ENCODE results near the gene FBXO34. TPM values are rescaled to one million over a fixed set of nuclear protein-coding genes. Genes with fewer than 3 reads are reported as not detected.

FBXO34 gene
- total and polyA plus RNA-seq, 4 experiments from 2014 or later: 33.8 to 44.1 (median 42.9) TPM

DNA sequence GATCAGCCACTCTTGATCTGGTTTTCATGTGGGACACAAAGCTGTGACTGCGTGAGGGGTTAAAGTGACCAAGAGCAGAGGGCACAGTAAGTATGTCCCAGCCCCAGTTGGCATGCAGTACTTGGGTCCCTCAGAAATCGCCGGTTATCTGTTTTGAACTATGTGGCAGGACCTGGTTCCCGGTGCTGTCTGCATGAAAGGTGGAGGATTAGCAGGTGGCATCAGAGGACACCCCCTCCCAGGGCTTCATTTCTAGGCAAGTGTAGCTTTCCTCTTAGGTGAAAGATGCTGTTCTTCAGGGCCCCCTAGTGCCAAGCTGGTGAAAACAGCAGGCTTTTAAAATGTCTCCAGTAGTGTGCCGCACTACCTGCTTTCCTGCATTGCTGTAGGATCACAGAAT lies 83.3 kb downstream of the FBXO34 start:
- peaks cover 5 to 31% of the 10 kb centered on the region in 2 donors for H3K36me3 Mint-ChIP-seq
- H3K36me3 ChIP-seq (ENCODE audit: insufficient read depth, low read length): peaks cover 12% of the 10 kb centered on the region
- peak overlapping the region; percentile 67 to 92 (median 83) for H3K4me3 Mint-ChIP-seq
- H3K27ac Mint-ChIP-seq: peak overlapping the region; percentile 92 to 98 (median 96)
- intact Hi-C loops (cut with micrococcal nuclease): loop anchor here (1.0 to 5.0 kb wide), 7 partner anchors 21 to 265 kb away; partner anchors contain the start of gene FBXO34
- ChIA-PET POLR2A (ENCODE audit: partially characterized antibody) (interaction anchor here (0.6 to 4.5 kb wide), 13 partner anchors 9 to 141 kb away, joined by 3 to 61 read pairs (median 5); partner anchors contain the start of gene FBXO34), CTCF (ENCODE audit: partially characterized antibody) (interaction anchor here (0.8 to 14.0 kb wide), 42 partner anchors 9 to 252 kb away, joined by 3 to 348 read pairs (median 5); partner anchors contain the start of genes ATG14 and FBXO34)
- H3K27me3 Mint-ChIP-seq: no peaks in the 10 kb centered on the region
- peak overlapping the region; percentile 62 for H3K27ac ChIP-seq (ENCODE audit: low read depth, low read length)
- H3K27me3 ChIP-seq (ENCODE audit: insufficient read depth, low read length): no peaks in the 10 kb centered on the region
- no peaks in the 10 kb centered on the region for H3K9me3 Mint-ChIP-seq
- DNase-seq: peak; percentile 76 to 87 (median 79)
- no peaks in the 10 kb centered on the region for H3K9me3 ChIP-seq (ENCODE audit: control insufficient read depth in 1 of 2, low read length in 2 of 2)
- peaks cover 36% of the 10 kb centered on the region for H3K4me1 ChIP-seq (ENCODE audit: insufficient read depth, low read length)
- peak overlapping the region in 1 of 2 donors; percentile 35 for H3K4me3 ChIP-seq (ENCODE audit: low read length in 2 of 2)
- peaks cover 24 to 39% (median 30%) of the 10 kb centered on the region in 4 donors for H3K4me1 Mint-ChIP-seq

DNA sequence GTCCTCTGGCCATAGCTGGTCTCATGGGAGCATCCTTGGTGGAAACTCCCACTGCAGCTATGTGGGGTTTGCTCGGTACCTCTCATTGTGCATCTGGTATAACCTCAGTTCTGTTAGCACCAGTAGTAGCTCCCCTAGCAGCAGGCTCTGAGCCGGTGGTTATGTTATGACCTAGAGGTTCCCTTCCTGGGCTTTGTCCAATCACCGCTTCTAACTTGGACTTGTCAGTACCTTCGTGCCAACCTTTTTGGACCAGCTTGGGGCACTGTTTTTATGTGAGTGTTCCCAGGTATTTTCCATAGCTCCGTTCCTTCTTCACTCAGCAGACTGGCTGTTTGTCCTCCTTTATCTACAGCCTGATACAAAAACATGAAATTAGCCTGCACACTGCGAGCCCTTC lies 84.7 kb downstream of the FBXO34 start:
- Histone ChIP-seq H3K4me1 (ENCODE audit: insufficient read depth, low read length) (peaks cover 28% of the 10 kb centered on the region), H3K27ac (ENCODE audit: low read depth, low read length) (no peak overlapping the region), H3K27me3 (ENCODE audit: insufficient read depth, low read length) (no peaks in the 10 kb centered on the region), H3K36me3 (ENCODE audit: insufficient read depth, low read length) (peaks cover 7% of the 10 kb centered on the region), H3K4me3 (ENCODE audit: low read length in 2 of 2) (no peak overlapping the region), H3K9me3 (ENCODE audit: control insufficient read depth in 1 of 2, low read length in 2 of 2) (no peaks in the 10 kb centered on the region)
- CTCF ChIA-PET (ENCODE audit: partially characterized antibody): interaction anchor here (1.0 to 14.0 kb wide), 16 partner anchors 10 to 143 kb away, joined by 3 to 348 read pairs (median 12); partner anchors contain the start of gene FBXO34
- H3K4me1 Mint-ChIP-seq: peaks cover 22 to 31% (median 29%) of the 10 kb centered on the region in 4 donors
- H3K27me3 Mint-ChIP-seq: no peaks in the 10 kb centered on the region
- peak overlapping the region in 3 of 7 donors; percentile 7 to 64 (median 51) for H3K27ac Mint-ChIP-seq
- peaks cover 3 to 23% of the 10 kb centered on the region in 2 donors for H3K36me3 Mint-ChIP-seq
- H3K4me3 Mint-ChIP-seq: no peak overlapping the region
- no peak for DNase-seq
- POLR2A ChIA-PET (ENCODE audit: partially characterized antibody): interaction anchor here (0.6 to 4.5 kb wide), 6 partner anchors 11 to 84 kb away, joined by 3 to 47 read pairs (median 5); no protein-coding TSS in a partner anchor
- intact Hi-C loops (cut with micrococcal nuclease): no loop called here
- no peaks in the 10 kb centered on the region for H3K9me3 Mint-ChIP-seq

- POLR2A ChIA-PET (ENCODE audit: partially characterized antibody): interaction anchor here (1.8 to 4.5 kb wide), 2 partner anchors 20 to 85 kb away, joined by 6 to 47 read pairs; no protein-coding TSS in a partner anchor
- no peak overlapping the region for H3K4me3 Mint-ChIP-seq
- Histone ChIP-seq H3K9me3 (ENCODE audit: control insufficient read depth in 1 of 2, low read length in 2 of 2) (no peaks in the 10 kb centered on the region), H3K27ac (ENCODE audit: low read depth, low read length) (no peak overlapping the region), H3K4me1 (ENCODE audit: insufficient read depth, low read length) (peaks cover 28% of the 10 kb centered on the region), H3K4me3 (ENCODE audit: low read length in 2 of 2) (no peak overlapping the region), H3K36me3 (ENCODE audit: insufficient read depth, low read length) (no peaks in the 10 kb centered on the region), H3K27me3 (ENCODE audit: insufficient read depth, low read length) (no peaks in the 10 kb centered on the region)
- peaks cover 25 to 41% (median 33%) of the 10 kb centered on the region in 4 donors for H3K4me1 Mint-ChIP-seq
- H3K27ac Mint-ChIP-seq: no peak overlapping the region
- intact Hi-C loops (cut with micrococcal nuclease): no loop called here
- DNase-seq: no peak
- no peaks in the 10 kb centered on the region for H3K9me3 Mint-ChIP-seq
- no peaks in the 10 kb centered on the region for H3K27me3 Mint-ChIP-seq
- CTCF ChIA-PET (ENCODE audit: partially characterized antibody): interaction anchor here (1.4 to 14.0 kb wide), 9 partner anchors 16 to 112 kb away, joined by 3 to 348 read pairs (median 30); partner anchors contain the start of gene FBXO34
- H3K36me3 Mint-ChIP-seq: peaks cover 5 to 18% of the 10 kb centered on the region in 2 donors
Measured at GRCh38 chr14:55356913-55357312, 85.7 kb downstream of the FBXO34 start.

DNA sequence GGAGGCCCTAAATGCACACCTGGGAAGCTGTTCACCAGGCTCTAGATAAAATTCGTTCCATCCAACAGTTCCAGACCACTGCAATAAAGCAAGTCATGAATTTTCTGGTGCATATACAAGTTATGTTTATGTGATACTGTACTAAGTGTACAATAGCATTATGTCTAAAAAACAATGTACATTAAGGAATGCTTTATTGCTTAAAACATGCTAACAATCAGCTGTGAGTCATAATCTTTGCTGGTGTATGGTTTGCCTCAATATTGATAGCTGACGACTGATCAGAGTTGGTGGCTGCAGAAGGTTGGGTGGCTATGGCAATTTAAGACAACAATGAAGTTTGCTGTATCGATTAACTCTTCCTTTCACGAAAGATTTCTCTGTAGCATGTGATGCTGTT lies 88.1 kb downstream of the FBXO34 start:
- Histone ChIP-seq H3K4me1 (ENCODE audit: insufficient read depth, low read length) (peaks cover 10% of the 10 kb centered on the region), H3K27ac (ENCODE audit: low read depth, low read length) (no peak overlapping the region), H3K27me3 (ENCODE audit: insufficient read depth, low read length) (no peaks in the 10 kb centered on the region), H3K9me3 (ENCODE audit: control insufficient read depth in 1 of 2, low read length in 2 of 2) (no peaks in the 10 kb centered on the region), H3K4me3 (ENCODE audit: low read length in 2 of 2) (no peak overlapping the region), H3K36me3 (ENCODE audit: insufficient read depth, low read length) (no peaks in the 10 kb centered on the region)
- DNase-seq: no peak
- H3K9me3 Mint-ChIP-seq: no peaks in the 10 kb centered on the region
- H3K4me1 Mint-ChIP-seq: peaks cover 16 to 26% (median 24%) of the 10 kb centered on the region in 4 donors
- intact Hi-C loops (cut with micrococcal nuclease): no loop called here
- no peaks in the 10 kb centered on the region for H3K27me3 Mint-ChIP-seq
- H3K4me3 Mint-ChIP-seq: no peak overlapping the region
- H3K27ac Mint-ChIP-seq: peak overlapping the region in 1 of 7 donors; percentile 75
- ChIA-PET POLR2A (ENCODE audit: partially characterized antibody) (no interaction called here), CTCF (ENCODE audit: partially characterized antibody) (interaction anchor here (0.9 to 14.0 kb wide), 3 partner anchors 61 to 111 kb away, joined by 3 to 348 read pairs (median 4); partner anchors contain the start of gene FBXO34)
- peaks cover 9 to 18% of the 10 kb centered on the region in 2 donors for H3K36me3 Mint-ChIP-seq

- Histone ChIP-seq H3K36me3 (ENCODE audit: insufficient read depth, low read length) (no peaks in the 10 kb centered on the region), H3K27ac (ENCODE audit: low read depth, low read length) (no peak overlapping the region), H3K27me3 (ENCODE audit: insufficient read depth, low read length) (no peaks in the 10 kb centered on the region), H3K4me1 (ENCODE audit: insufficient read depth, low read length) (no peaks in the 10 kb centered on the region), H3K9me3 (ENCODE audit: control insufficient read depth in 1 of 2, low read length in 2 of 2) (no peaks in the 10 kb centered on the region), H3K4me3 (ENCODE audit: low read length in 2 of 2) (no peak overlapping the region)
- H3K36me3 Mint-ChIP-seq: peaks cover 17 to 19% of the 10 kb centered on the region in 2 donors
- no peak for DNase-seq
- ChIA-PET POLR2A (ENCODE audit: partially characterized antibody) (interaction anchor here (0.6 to 1.2 kb wide), 3 partner anchors 14 to 156 kb away, joined by 3 read pairs; no protein-coding TSS in a partner anchor), CTCF (ENCODE audit: partially characterized antibody) (interaction anchor here (0.7 to 2.1 kb wide), 5 partner anchors 11 to 91 kb away, joined by 3 to 8 read pairs (median 4); partner anchors contain the start of gene FBXO34)
- H3K4me3 Mint-ChIP-seq: no peak overlapping the region
- intact Hi-C loops (cut with micrococcal nuclease): no loop called here
- no peaks in the 10 kb centered on the region for H3K27me3 Mint-ChIP-seq
- H3K9me3 Mint-ChIP-seq: no peaks in the 10 kb centered on the region
- peak overlapping the region in 6 of 7 donors; percentile 22 to 67 (median 54) for H3K27ac Mint-ChIP-seq
- H3K4me1 Mint-ChIP-seq: peaks cover 8 to 22% (median 15%) of the 10 kb centered on the region in 4 donors
Measured at GRCh38 chr14:55361190-55361589, 90.0 kb downstream of the FBXO34 start.

DNA sequence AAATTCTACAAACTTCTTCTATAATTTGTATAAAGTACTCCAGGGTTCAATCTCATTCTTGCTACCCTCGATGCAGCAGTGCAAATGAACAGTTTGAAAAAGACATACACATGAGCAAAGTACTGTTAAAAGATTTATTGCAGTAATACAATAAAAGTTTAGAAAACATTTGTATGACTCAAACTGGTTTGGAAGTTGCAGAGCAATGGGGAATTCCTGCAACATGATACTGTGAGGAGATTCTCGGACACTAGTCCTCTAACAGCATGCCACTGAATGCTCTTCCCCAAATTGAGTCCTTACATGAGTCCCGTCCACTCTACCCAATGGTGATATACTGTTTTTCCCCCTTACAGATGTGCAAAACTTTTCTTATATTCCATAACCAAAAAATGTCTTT lies 95.0 kb downstream of the FBXO34 start:
- no peak overlapping the region for H3K4me3 ChIP-seq (ENCODE audit: low read length in 2 of 2)
- Mint-ChIP-seq H3K27me3 (no peaks in the 10 kb centered on the region), H3K27ac (no peak overlapping the region), H3K4me1 (peaks cover 4 to 17% (median 9%) of the 10 kb centered on the region in 4 donors), H3K36me3 (peaks cover 42 to 56% of the 10 kb centered on the region in 2 donors), H3K9me3 (no peaks in the 10 kb centered on the region), H3K4me3 (no peak overlapping the region)
- POLR2A ChIA-PET (ENCODE audit: partially characterized antibody): interaction anchor here (0.6 to 1.3 kb wide), 2 partner anchors 33 to 213 kb away, joined by 3 to 5 read pairs; no protein-coding TSS in a partner anchor
- intact Hi-C loops (cut with micrococcal nuclease): no loop called here
- no peaks in the 10 kb centered on the region for H3K4me1 ChIP-seq (ENCODE audit: insufficient read depth, low read length)
- H3K27me3 ChIP-seq (ENCODE audit: insufficient read depth, low read length): no peaks in the 10 kb centered on the region
- no peak overlapping the region for H3K27ac ChIP-seq (ENCODE audit: low read depth, low read length)
- no peak for DNase-seq
- H3K36me3 ChIP-seq (ENCODE audit: insufficient read depth, low read length): peaks cover 7% of the 10 kb centered on the region
- CTCF ChIA-PET (ENCODE audit: partially characterized antibody): interaction anchor here (4.8 kb wide), 1 partner anchor 11 kb away, joined by 30 read pairs; no protein-coding TSS in a partner anchor
- no peaks in the 10 kb centered on the region for H3K9me3 ChIP-seq (ENCODE audit: control insufficient read depth in 1 of 2, low read length in 2 of 2)

- CTCF ChIA-PET (ENCODE audit: partially characterized antibody): interaction anchor here (1.0 to 1.1 kb wide), 2 partner anchors 16 to 100 kb away, joined by 3 read pairs; no protein-coding TSS in a partner anchor
- intact Hi-C loops (cut with micrococcal nuclease): loop anchor here (5.0 kb wide), 2 partner anchors 34 to 41 kb away; partner anchors contain the start of gene ATG14
Measured at GRCh38 chr14:55370883-55371455, 99.7 kb downstream of the FBXO34 start.

More at GRCh38 chr14:55370883-55371455, 99.7 kb downstream of the FBXO34 start:
- no peak overlapping the region for H3K4me3 Mint-ChIP-seq
- Histone ChIP-seq H3K27ac (ENCODE audit: low read depth, low read length) (no peak overlapping the region), H3K4me1 (ENCODE audit: insufficient read depth, low read length) (peaks cover 33% of the 10 kb centered on the region), H3K4me3 (ENCODE audit: low read length in 2 of 2) (no peak overlapping the region), H3K36me3 (ENCODE audit: insufficient read depth, low read length) (peaks cover 11% of the 10 kb centered on the region), H3K9me3 (ENCODE audit: control insufficient read depth in 1 of 2, low read length in 2 of 2) (no peaks in the 10 kb centered on the region), H3K27me3 (ENCODE audit: insufficient read depth, low read length) (no peaks in the 10 kb centered on the region)
- POLR2A ChIA-PET (ENCODE audit: partially characterized antibody): interaction anchor here (1.2 to 3.4 kb wide), 2 partner anchors 11 to 33 kb away, joined by 3 to 12 read pairs; no protein-coding TSS in a partner anchor
- no peaks in the 10 kb centered on the region for H3K9me3 Mint-ChIP-seq
- DNase-seq: no peak
- H3K27me3 Mint-ChIP-seq: no peaks in the 10 kb centered on the region
- peak overlapping the region in 4 of 7 donors; percentile 51 to 92 (median 74) for H3K27ac Mint-ChIP-seq
- H3K4me1 Mint-ChIP-seq: peaks cover 28 to 41% (median 35%) of the 10 kb centered on the region in 4 donors
- peaks cover 38 to 51% of the 10 kb centered on the region in 2 donors for H3K36me3 Mint-ChIP-seq

All from CD4-positive, alpha-beta memory T cell (primary cell).